Measurements from ENCODE around the gene NSD1. TPM values are rescaled to one million over a fixed set of nuclear protein-coding genes. Genes with fewer than 3 reads are reported as not detected.

Gene NSD1
- total and polyA plus RNA-seq, 9 of the 15 experiments (the other 6 are each of a cell fraction or from before 2014, with no cell fraction given) = 3.8 to 51.0 (median 24.7) TPM

DNA sequence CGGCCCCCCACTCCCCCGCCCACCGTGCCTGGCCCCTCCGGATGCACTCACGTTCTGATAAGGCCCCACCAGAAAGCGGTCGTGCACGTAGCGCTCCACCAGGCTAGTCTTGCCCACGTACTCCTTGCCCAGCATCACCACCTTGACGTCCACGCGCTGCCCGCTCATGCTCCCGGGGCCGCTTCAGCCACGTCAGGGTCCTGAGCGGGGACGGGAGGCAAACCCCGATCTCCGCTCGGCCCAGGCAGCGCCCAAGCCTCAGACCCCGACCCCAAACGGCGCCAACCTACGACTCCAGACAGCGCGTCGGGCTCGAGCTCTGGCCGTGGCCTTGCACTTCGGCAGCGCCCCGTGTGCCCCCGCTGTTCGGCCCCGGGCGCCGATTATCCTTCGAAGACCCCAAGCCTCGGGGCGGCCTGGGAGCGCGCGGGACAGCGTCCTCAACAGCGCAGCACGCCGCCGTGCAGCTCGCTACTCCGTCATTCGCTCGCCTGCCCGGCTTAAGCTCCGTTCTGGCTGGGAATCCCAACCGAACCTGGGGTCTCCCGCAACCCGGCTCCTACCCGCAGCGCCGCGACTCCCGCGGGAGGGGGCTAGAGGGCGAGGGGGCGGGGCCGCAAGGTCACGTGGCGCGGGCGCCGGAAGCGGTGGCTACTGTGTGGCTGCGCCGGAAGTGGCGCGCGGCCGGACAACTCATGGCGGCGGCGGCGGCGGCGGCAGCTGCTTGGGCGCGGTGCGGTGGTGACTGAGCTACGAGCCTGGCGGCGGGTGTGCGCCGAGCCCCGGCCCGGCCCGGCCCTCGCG lies 169.8 kb downstream of the NSD1 start, which contains the start of the genes PRELID1 and RAB24:
Gene PRELID1 (plus strand): TSS at position 679 of the 804 bp plus-strand sequence. CDS start 187 bp downstream, outside the sequence.
Gene RAB24 (minus strand): TSS at position 599 of the 804 bp plus-strand sequence. CDS start 431 bp downstream, at position 168.
- FAIRE-seq = no peak
- peak; percentile 75 for ATAC-seq
- H3K4me3 ChIP-seq = peak within 1 kb of the TSS; percentile 88
- H3K79me2 ChIP-seq (ENCODE audit: control insufficient read depth, insufficient read depth, low read length) = peaks cover 48% of the 10 kb centered on the region
- ChIA-PET CTCF (ENCODE audit: low intra/inter-chr PET ratio) (no interaction called here), POLR2A (interaction anchor here (0.6 to 1.9 kb wide), 6 partner anchors 9 to 835 kb away, joined by 3 to 4 read pairs (median 4); partner anchors contain the start of gene LMAN2)
- H3K36me3 ChIP-seq (ENCODE audit: control insufficient read depth, insufficient read depth, low read length) = peaks cover 62% of the 10 kb centered on the region
- H3K9ac ChIP-seq (ENCODE audit: insufficient read depth in 1 of 2, low read depth in 2 of 2, low read length in 2 of 2) = peak within 1 kb of the TSS; percentile 93 to 99
- 0% methylated on average over 64 of the region's 100 CpGs for WGBS (ENCODE audit: insufficient coverage, low coverage, missing lambda C conversion rate)
- H4K20me1 ChIP-seq (replicated peaks; ENCODE audit: control insufficient read depth, insufficient read depth, low read length) = peaks cover 10% of the 10 kb centered on the region
- H3K9me3 ChIP-seq (replicated peaks; ENCODE audit: control insufficient read depth, insufficient read depth, low read depth, low read length) = no peaks in the 10 kb centered on the region
- intact Hi-C loops (cut with micrococcal nuclease) (loop anchor here (5.0 kb wide), 1 partner anchor 171 kb away; the partner anchor contains the start of gene NSD1), in situ Hi-C loops (cut with MboI) (no loop called here)
- TSS peak; percentile 76 for BruUV-seq (replicated peaks)
- DNase-seq (ENCODE audit: extremely low read depth in 1 of 4, low spot score in 3 of 4) = peak; percentile 92 to 93 (median 92)
- H3K4me1 ChIP-seq (replicated peaks in 1 of 2; ENCODE audit: control insufficient read depth in 2 of 2, insufficient read depth in 2 of 2, low read length in 2 of 2) = peaks cover 29 to 36% of the 10 kb centered on the region in 2 experiments
- H3K27ac ChIP-seq (ENCODE audit: extremely low read depth, low read depth, low read length) = peak within 1 kb of the TSS; percentile 89
- H3K27me3 ChIP-seq (ENCODE audit: control insufficient read depth in 2 of 2, insufficient read depth in 2 of 2, low read length in 2 of 2) = no peaks in the 10 kb centered on the region
- peak within 1 kb of the TSS; percentile 86 for H2AFZ ChIP-seq (ENCODE audit: low read depth, low read length)
- H3K4me2 ChIP-seq (ENCODE audit: insufficient read depth, low read length) = peak within 1 kb of the TSS; percentile 94
- H3K9me1 ChIP-seq (ENCODE audit: control insufficient read depth, insufficient read depth, low read length) = no peaks in the 10 kb centered on the region
- TF ChIP-seq, protein P1, sequence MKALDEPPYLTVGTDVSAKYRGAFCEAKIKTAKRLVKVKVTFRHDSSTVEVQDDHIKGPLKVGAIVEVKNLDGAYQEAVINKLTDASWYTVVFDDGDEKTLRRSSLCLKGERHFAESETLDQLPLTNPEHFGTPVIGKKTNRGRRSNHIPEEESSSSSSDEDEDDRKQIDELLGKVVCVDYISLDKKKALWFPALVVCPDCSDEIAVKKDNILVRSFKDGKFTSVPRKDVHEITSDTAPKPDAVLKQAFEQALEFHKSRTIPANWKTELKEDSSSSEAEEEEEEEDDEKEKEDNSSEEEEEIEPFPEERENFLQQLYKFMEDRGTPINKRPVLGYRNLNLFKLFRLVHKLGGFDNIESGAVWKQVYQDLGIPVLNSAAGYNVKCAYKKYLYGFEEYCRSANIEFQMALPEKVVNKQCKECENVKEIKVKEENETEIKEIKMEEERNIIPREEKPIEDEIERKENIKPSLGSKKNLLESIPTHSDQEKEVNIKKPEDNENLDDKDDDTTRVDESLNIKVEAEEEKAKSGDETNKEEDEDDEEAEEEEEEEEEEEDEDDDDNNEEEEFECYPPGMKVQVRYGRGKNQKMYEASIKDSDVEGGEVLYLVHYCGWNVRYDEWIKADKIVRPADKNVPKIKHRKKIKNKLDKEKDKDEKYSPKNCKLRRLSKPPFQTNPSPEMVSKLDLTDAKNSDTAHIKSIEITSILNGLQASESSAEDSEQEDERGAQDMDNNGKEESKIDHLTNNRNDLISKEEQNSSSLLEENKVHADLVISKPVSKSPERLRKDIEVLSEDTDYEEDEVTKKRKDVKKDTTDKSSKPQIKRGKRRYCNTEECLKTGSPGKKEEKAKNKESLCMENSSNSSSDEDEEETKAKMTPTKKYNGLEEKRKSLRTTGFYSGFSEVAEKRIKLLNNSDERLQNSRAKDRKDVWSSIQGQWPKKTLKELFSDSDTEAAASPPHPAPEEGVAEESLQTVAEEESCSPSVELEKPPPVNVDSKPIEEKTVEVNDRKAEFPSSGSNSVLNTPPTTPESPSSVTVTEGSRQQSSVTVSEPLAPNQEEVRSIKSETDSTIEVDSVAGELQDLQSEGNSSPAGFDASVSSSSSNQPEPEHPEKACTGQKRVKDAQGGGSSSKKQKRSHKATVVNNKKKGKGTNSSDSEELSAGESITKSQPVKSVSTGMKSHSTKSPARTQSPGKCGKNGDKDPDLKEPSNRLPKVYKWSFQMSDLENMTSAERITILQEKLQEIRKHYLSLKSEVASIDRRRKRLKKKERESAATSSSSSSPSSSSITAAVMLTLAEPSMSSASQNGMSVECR (CRISPR knock-in tag; IDR thresholded peaks at IDR 0.05) = peak; percentile 97
- TF ChIP-seq CBFA2T2 (conservative IDR thresholded peaks at IDR 0.05) (peak; percentile 62), LEF1 (IDR thresholded peaks at IDR 0.05) (no peak), ZC3H4 (CRISPR knock-in tag; IDR thresholded peaks at IDR 0.05; ENCODE audit: borderline replicate concordance) (no peak), FUS (optimal IDR thresholded peaks at IDR 0.05; ENCODE audit: low read depth, low read length) (peak; percentile 69), MCM7 (IDR thresholded peaks at IDR 0.05) (no peak), FOSL1 (tag; conservative IDR thresholded peaks at IDR 0.05) (0 out of 2 replicates have a peak, but pooled peaks have one; percentile 46)
- TF ChIP-seq, protein P2, sequence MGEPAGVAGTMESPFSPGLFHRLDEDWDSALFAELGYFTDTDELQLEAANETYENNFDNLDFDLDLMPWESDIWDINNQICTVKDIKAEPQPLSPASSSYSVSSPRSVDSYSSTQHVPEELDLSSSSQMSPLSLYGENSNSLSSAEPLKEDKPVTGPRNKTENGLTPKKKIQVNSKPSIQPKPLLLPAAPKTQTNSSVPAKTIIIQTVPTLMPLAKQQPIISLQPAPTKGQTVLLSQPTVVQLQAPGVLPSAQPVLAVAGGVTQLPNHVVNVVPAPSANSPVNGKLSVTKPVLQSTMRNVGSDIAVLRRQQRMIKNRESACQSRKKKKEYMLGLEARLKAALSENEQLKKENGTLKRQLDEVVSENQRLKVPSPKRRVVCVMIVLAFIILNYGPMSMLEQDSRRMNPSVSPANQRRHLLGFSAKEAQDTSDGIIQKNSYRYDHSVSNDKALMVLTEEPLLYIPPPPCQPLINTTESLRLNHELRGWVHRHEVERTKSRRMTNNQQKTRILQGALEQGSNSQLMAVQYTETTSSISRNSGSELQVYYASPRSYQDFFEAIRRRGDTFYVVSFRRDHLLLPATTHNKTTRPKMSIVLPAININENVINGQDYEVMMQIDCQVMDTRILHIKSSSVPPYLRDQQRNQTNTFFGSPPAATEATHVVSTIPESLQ (CRISPR knock-in tag; IDR thresholded peaks at IDR 0.05) = no peak; the same call in 1 of the 2 replicates
- TF ChIP-seq, protein P3, sequence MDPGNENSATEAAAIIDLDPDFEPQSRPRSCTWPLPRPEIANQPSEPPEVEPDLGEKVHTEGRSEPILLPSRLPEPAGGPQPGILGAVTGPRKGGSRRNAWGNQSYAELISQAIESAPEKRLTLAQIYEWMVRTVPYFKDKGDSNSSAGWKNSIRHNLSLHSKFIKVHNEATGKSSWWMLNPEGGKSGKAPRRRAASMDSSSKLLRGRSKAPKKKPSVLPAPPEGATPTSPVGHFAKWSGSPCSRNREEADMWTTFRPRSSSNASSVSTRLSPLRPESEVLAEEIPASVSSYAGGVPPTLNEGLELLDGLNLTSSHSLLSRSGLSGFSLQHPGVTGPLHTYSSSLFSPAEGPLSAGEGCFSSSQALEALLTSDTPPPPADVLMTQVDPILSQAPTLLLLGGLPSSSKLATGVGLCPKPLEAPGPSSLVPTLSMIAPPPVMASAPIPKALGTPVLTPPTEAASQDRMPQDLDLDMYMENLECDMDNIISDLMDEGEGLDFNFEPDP (CRISPR knock-in tag; IDR thresholded peaks at IDR 0.05) = no peak
- TF ChIP-seq, protein P4, sequence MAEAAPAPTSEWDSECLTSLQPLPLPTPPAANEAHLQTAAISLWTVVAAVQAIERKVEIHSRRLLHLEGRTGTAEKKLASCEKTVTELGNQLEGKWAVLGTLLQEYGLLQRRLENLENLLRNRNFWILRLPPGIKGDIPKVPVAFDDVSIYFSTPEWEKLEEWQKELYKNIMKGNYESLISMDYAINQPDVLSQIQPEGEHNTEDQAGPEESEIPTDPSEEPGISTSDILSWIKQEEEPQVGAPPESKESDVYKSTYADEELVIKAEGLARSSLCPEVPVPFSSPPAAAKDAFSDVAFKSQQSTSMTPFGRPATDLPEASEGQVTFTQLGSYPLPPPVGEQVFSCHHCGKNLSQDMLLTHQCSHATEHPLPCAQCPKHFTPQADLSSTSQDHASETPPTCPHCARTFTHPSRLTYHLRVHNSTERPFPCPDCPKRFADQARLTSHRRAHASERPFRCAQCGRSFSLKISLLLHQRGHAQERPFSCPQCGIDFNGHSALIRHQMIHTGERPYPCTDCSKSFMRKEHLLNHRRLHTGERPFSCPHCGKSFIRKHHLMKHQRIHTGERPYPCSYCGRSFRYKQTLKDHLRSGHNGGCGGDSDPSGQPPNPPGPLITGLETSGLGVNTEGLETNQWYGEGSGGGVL (CRISPR knock-in tag; IDR thresholded peaks at IDR 0.05) = no peak

All from K562 (cell line).